Adrenal gland (tissue), 5 donors: ENCODE measurements around the gene ADGRG4.

Experiments used
- POLR2A ChIP-seq, 2 donors: fragments of 450-650 bp; IDR thresholded peaks; one replicate each; pipeline ENCODE4 v1.6.1; 2017; ENCODE audit warnings: antibody characterized with exemption in 2 of 2, mild to moderate bottlenecking in 2 of 2, moderate library complexity in 1 of 2
- TF ChIP-seq, protein P1 (sequence below), 6 experiments: fragments of 450-650 bp in 4 of 6; fragments of 200-600 bp in 2 of 6; sonication (generic) in 1 of 6; IDR thresholded peaks; 1 replicate in 5 of 6; 2 replicates in 1 of 6; pipeline versions ENCODE4 v1.5.1 to v1.8.0; 2016 to 2021; ENCODE audit warnings: antibody characterized with exemption in 6 of 6, mild to moderate bottlenecking in 2 of 6, moderate library complexity in 1 of 6
- donor health status: DM: no; HTN: no; CAD: no.

DNA sequence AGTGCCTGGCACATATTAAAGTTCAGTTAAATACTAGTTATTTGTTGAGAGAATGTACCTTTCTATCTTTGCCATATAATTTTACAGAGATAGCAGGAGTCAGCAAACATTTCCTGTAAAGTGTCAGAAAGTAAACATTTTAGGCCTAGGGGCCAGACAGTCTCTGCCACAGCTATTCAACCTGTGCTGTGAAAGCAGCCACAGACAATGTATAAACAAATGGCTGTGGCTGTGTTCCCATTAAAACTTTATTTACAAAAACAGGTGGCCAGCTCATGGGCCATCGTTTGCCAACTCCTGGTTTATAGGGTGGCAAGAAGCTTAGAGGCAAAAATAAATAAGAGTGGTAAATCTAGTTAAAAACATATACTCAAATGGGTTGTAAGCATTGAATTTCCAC lies 153.0 kb downstream of the ADGRG4 start:
- TF ChIP-seq POLR2A (IDR thresholded peaks at IDR 0.05) = no peak
- TF ChIP-seq, protein P1, sequence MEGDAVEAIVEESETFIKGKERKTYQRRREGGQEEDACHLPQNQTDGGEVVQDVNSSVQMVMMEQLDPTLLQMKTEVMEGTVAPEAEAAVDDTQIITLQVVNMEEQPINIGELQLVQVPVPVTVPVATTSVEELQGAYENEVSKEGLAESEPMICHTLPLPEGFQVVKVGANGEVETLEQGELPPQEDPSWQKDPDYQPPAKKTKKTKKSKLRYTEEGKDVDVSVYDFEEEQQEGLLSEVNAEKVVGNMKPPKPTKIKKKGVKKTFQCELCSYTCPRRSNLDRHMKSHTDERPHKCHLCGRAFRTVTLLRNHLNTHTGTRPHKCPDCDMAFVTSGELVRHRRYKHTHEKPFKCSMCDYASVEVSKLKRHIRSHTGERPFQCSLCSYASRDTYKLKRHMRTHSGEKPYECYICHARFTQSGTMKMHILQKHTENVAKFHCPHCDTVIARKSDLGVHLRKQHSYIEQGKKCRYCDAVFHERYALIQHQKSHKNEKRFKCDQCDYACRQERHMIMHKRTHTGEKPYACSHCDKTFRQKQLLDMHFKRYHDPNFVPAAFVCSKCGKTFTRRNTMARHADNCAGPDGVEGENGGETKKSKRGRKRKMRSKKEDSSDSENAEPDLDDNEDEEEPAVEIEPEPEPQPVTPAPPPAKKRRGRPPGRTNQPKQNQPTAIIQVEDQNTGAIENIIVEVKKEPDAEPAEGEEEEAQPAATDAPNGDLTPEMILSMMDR (IDR thresholded peaks at IDR 0.05) = no peak
